Caco-2 (cell line): ENCODE data around the gene KIRREL3. TPM values are rescaled to one million over a fixed set of nuclear protein-coding genes. Genes with fewer than 3 reads are reported as not detected.

ENCODE experiments used
- BruUV-seq: library from RNA; stranded (reverse); fragments of 400-500 nt; replicated peaks from 2 replicates; lab custom pipeline; 2021; lab: Mats Ljungman, UMichigan
- CTCF ChIA-PET: fragments of 300-600 bp; sonication (Branson Sonifier 250); formaldehyde crosslinking; loops from one replicate; lab custom pipeline; 2022; ENCODE audit warnings: antibody characterized with exemption; lab: Charles Lee
- POLR2A ChIA-PET: fragments of 300-600 bp; sonication (Branson Sonifier 250); formaldehyde crosslinking; loops from one replicate; lab custom pipeline; 2022; ENCODE audit warnings: antibody characterized with exemption; lab: Charles Lee
- DNase-seq, 2 experiments: peaks; one replicate each; pipeline versions ENCODE4 v3.0.0 to v3.0.0-alpha.2; 2020 to 2022
- H3K27me3 ChIP-seq: replicated peaks from 2 replicates; pipeline ENCODE4 v1.6.0; 2011; ENCODE audit warnings: low read length; ENCODE audit not compliant: control insufficient read depth, insufficient read depth
- H3K36me3 ChIP-seq: 2 replicates; pipeline ENCODE4 v1.5.1; 2011; ENCODE audit warnings: low read length; ENCODE audit not compliant: control insufficient read depth, insufficient read depth
- H3K4me1 ChIP-seq: fragments of 250-450 bp; sonication (Bioruptor Pico); 2 replicates; pipeline ENCODE4 v1.5.1; 2020; ENCODE audit warnings: mild to moderate bottlenecking
- H3K4me3 ChIP-seq: 2 replicates; pipeline ENCODE4 v1.5.1; 2011; ENCODE audit warnings: low read depth, mild to moderate bottlenecking, control low read depth, low read length
- H3K9me3 ChIP-seq: fragments of 250-450 bp; sonication (Bioruptor Pico); 2 replicates; pipeline ENCODE4 v1.5.1; 2020; ENCODE audit warnings: mild to moderate bottlenecking, moderate library complexity
- H3K27ac Mint-ChIP-seq: one replicate; pipeline ENCODE4 v1.8.0; 2022; ENCODE audit warnings: mixed read lengths; ENCODE audit not compliant: unreplicated experiment
- H3K27me3 Mint-ChIP-seq: one replicate; pipeline ENCODE4 v1.8.0; 2022; ENCODE audit warnings: mixed read lengths; ENCODE audit not compliant: insufficient read depth, unreplicated experiment
- H3K36me3 Mint-ChIP-seq: one replicate; pipeline ENCODE4 v1.8.0; 2022; ENCODE audit warnings: mild to moderate bottlenecking, mixed read lengths; ENCODE audit not compliant: insufficient read depth, unreplicated experiment
- H3K4me1 Mint-ChIP-seq: one replicate; pipeline ENCODE4 v1.8.0; 2022; ENCODE audit warnings: low read depth, mixed read lengths; ENCODE audit not compliant: unreplicated experiment
- H3K4me3 Mint-ChIP-seq: one replicate; pipeline ENCODE4 v1.8.0; 2022; ENCODE audit warnings: mild to moderate bottlenecking, moderate library complexity, mixed read lengths; ENCODE audit not compliant: unreplicated experiment
- H3K9me3 Mint-ChIP-seq: one replicate; pipeline ENCODE4 v1.8.0; 2022; ENCODE audit warnings: mixed read lengths; ENCODE audit not compliant: unreplicated experiment
- CTCF ChIP-seq, 2 experiments: fragments of 200-600 bp in 1 of 2; IDR thresholded peaks; 1 replicate in 1 of 2; 2 replicates in 1 of 2; pipeline versions ENCODE4 v1.5.1 to v1.8.0; 2011 to 2022; ENCODE audit warnings: antibody characterized with exemption in 1 of 2, control low read depth in 1 of 2, inconsistent platforms in 1 of 2, low read depth in 1 of 2, low read length in 1 of 2, mild to moderate bottlenecking in 1 of 2, moderate library complexity in 1 of 2; ENCODE audit not compliant: insufficient read depth in 1 of 2, severe bottlenecking in 1 of 2, unreplicated experiment in 1 of 2
- intact Hi-C: fragments of 100-400 bp; cut with micrococcal nuclease; formaldehyde crosslinking; loops from one replicate; pipeline ENCODE4 v1.10.0; 2022; ENCODE audit not compliant: unreplicated experiment
- total RNA-seq: library from RNA; stranded (reverse); gene quantifications from 2 replicates; pipeline ENCODE4 v1.2.3, GENCODE V29; 2022

KIRREL3 gene
- total RNA-seq, 1 experiment from 2014 or later, result not detected

GRCh38 chr11:126830216-126830806 lies 170.3 kb downstream of the KIRREL3 start:
- Mint-ChIP-seq H3K36me3 (no peaks in the 10 kb centered on the region), H3K9me3 (no peaks in the 10 kb centered on the region), H3K4me3 (no peak overlapping the region), H3K27ac (no peak overlapping the region), H3K4me1 (no peaks in the 10 kb centered on the region), H3K27me3 (peaks cover 24% of the 10 kb centered on the region)
- H3K36me3 ChIP-seq, result no peaks in the 10 kb centered on the region
- H3K9me3 ChIP-seq, result no peaks in the 10 kb centered on the region
- CTCF ChIA-PET, result no interaction called here
- no peak for DNase-seq
- POLR2A ChIA-PET, result no interaction called here
- H3K27me3 ChIP-seq, result peaks cover 2% of the 10 kb centered on the region; the same call in 1 of the 2 replicates
- no TSS peak for BruUV-seq
- no peak for TF ChIP-seq CTCF (IDR thresholded peaks at IDR 0.05; ENCODE audit: insufficient read depth in 1 of 2, low read depth in 1 of 2, low read length in 1 of 2, severe bottlenecking in 1 of 2, unreplicated experiment in 1 of 2)
- no peaks in the 10 kb centered on the region for H3K4me1 ChIP-seq
- H3K4me3 ChIP-seq, result no peak overlapping the region
- intact Hi-C loops, result no loop called here

GRCh38 chr11:126829716-126830115 lies 170.9 kb downstream of the KIRREL3 start:
- Mint-ChIP-seq H3K36me3 (no peaks in the 10 kb centered on the region), H3K9me3 (no peaks in the 10 kb centered on the region), H3K4me3 (no peak overlapping the region), H3K27ac (no peak overlapping the region), H3K4me1 (no peaks in the 10 kb centered on the region), H3K27me3 (peaks cover 22% of the 10 kb centered on the region)
- Histone ChIP-seq H3K36me3 (no peaks in the 10 kb centered on the region), H3K4me3 (no peak overlapping the region), H3K27me3 (peaks cover 2% of the 10 kb centered on the region; the same call in 1 of the 2 replicates), H3K4me1 (no peaks in the 10 kb centered on the region), H3K9me3 (no peaks in the 10 kb centered on the region)
- ChIA-PET POLR2A (no interaction called here), CTCF (no interaction called here)
- no peak for TF ChIP-seq CTCF (IDR thresholded peaks at IDR 0.05; ENCODE audit: insufficient read depth in 1 of 2, low read depth in 1 of 2, low read length in 1 of 2, severe bottlenecking in 1 of 2, unreplicated experiment in 1 of 2)
- intact Hi-C loops, result no loop called here
- no peak for DNase-seq
- no TSS peak for BruUV-seq

- no peak for DNase-seq
- H3K27ac Mint-ChIP-seq, result no peak overlapping the region
- no peak overlapping the region for H3K4me3 Mint-ChIP-seq
- no TSS peak for BruUV-seq
- Histone ChIP-seq H3K27me3 (peaks cover 2% of the 10 kb centered on the region; the same call in 1 of the 2 replicates), H3K9me3 (no peaks in the 10 kb centered on the region), H3K4me1 (no peaks in the 10 kb centered on the region), H3K4me3 (no peak overlapping the region), H3K36me3 (no peaks in the 10 kb centered on the region)
- ChIA-PET POLR2A (no interaction called here), CTCF (no interaction called here)
- H3K9me3 Mint-ChIP-seq, result no peaks in the 10 kb centered on the region
- no peaks in the 10 kb centered on the region for H3K4me1 Mint-ChIP-seq
- intact Hi-C loops, result no loop called here
- no peaks in the 10 kb centered on the region for H3K36me3 Mint-ChIP-seq
- TF ChIP-seq CTCF (IDR thresholded peaks at IDR 0.05; ENCODE audit: insufficient read depth in 1 of 2, low read depth in 1 of 2, low read length in 1 of 2, severe bottlenecking in 1 of 2, unreplicated experiment in 1 of 2), result no peak
- H3K27me3 Mint-ChIP-seq, result peaks cover 30% of the 10 kb centered on the region
These were observed 176.4 kb downstream of the KIRREL3 start for GRCh38 chr11:126824035-126824607.
